Fibroblast of the aortic adventitia (primary cell): ENCODE data around the gene NSMCE4A. TPM values are rescaled to one million over a fixed set of nuclear protein-coding genes. Genes with fewer than 3 reads are reported as not detected.
"Not testable (repeated sequence)": the region's sequence is repeated elsewhere in the genome, so short reads cannot be mapped to it uniquely, and the experiment has no call there.

Experiments used
- DNase-seq: peaks from one replicate; pipeline ENCODE4 v3.0.0-alpha.2; 2010; ENCODE audit warnings: low read depth
- H3K4me3 ChIP-seq: 2 replicates; pipeline ENCODE4 v1.5.1; 2011; ENCODE audit warnings: low read depth, mild to moderate bottlenecking, control low read depth, low read length, moderate library complexity
- CTCF ChIP-seq: IDR thresholded peaks from 2 replicates; pipeline ENCODE4 v1.5.1; 2011; ENCODE audit warnings: mild to moderate bottlenecking, low read length, control low read depth, inconsistent platforms; ENCODE audit not compliant: insufficient read depth
- total RNA-seq: library from RNA; depleted of rRNA; stranded (reverse); fragments of >200 nt; gene quantifications from 2 replicates; pipeline ENCODE4 v1.2.3, GENCODE V29; 2012; ENCODE audit warnings: low replicate concordance

NSMCE4A gene
- total RNA-seq, 1 donor: 39.3 TPM

DNA sequence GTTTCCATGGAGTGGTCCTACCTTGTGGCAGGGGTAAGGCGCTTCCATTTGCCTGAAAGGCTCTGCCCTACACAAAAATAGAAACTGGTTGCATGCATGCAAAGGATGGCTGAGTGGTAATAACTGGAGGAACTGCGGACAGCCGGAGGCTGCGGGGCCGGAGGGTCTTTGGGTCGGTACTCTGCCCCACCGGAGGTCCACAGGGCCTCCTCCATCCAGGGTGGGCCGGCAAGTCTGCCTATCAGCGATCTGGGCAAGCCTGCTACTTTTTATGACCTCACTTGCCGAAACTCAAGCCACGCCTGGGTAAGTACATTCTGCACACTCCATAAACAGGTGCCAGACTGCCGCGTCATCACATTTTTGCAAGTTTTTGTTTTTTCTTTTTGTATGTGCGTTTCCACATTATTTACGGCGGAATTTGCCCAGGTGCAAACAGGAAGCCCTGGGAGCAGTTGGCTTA is 44.0 kb upstream of the NSMCE4A start:
- no peak overlapping the region for H3K4me3 ChIP-seq
- no peak for TF ChIP-seq CTCF
- DNase-seq: no peak

DNA sequence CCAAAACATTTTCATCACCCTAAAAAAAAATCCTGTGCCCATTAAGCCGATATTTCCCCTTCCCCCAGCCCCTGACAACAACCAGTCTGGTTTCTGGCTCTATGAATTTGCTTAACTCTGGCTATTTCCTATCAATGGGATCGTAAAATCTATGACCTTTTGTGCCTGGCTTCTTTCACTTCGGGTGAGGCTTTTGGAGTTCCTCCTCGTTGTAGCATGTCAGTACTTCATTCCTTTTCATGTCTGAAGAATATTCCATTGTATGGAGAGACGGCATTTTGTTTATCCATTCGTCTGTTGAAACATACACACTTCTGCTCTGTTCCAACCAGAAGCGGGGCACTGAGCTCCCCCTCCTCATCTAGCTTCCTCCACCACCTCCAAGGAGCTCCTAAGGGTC is 43.5 kb upstream of the NSMCE4A start:
- no peak overlapping the region for H3K4me3 ChIP-seq
- no peak for DNase-seq
- TF ChIP-seq CTCF: no peak

- not testable (repeated sequence) for DNase-seq
These were observed 42.9 kb upstream of the NSMCE4A start for GRCh38 chr10:122017926-122018325.

DNA sequence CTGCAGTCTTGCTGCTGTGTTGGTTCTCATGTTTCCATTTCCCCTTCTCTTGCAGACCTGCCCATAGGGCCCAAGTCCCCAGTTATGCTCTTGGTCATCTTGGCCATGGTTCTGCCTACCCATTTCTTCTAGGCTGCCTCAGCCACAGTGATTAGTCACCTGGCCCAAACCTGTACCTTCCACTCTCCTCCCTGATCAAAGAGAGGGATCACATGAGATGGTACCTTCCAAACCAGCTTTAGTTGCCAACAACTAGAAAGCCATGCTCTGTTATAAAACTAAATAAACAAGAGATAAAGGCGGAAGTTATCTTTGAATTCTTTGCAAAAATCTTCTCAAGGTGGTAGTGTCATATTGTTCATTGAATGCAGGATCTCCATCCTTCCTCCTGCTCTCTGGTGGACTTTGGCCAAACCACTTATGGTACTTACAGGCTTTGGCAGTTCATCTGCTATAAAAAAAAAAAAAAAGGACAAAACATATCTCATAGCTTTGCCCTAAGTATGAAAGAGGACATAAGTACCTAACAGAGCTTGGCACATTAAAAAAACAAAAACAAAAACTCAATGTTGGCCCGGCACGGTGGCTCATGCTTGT is 39.7 kb upstream of the NSMCE4A start:
- no peak overlapping the region for H3K4me3 ChIP-seq
- TF ChIP-seq CTCF: no peak
- DNase-seq: no peak

More at GRCh38 chr10:122017926-122018325, 42.9 kb upstream of the NSMCE4A start:
- H3K4me3 ChIP-seq: not testable (repeated sequence)

GRCh38 chr10:122013311-122013780 is 38.3 kb upstream of the NSMCE4A start:
- no peak for DNase-seq
- no peak for TF ChIP-seq CTCF
- H3K4me3 ChIP-seq: no peak overlapping the region

GRCh38 chr10:122012731-122013130 is 37.7 kb upstream of the NSMCE4A start:
- no peak overlapping the region for H3K4me3 ChIP-seq
- DNase-seq: no peak

More at GRCh38 chr10:122012731-122013130, 37.7 kb upstream of the NSMCE4A start:
- no peak for TF ChIP-seq CTCF
